ENCODE measurements around the gene CYREN. TPM values are rescaled to one million over a fixed set of nuclear protein-coding genes. Genes with fewer than 3 reads are reported as not detected.

CYREN gene
- total and polyA plus RNA-seq, 9 of the 15 experiments (the other 6 are each of a cell fraction or from before 2014, with no cell fraction given): 13.9 to 108 (median 88.8) TPM

GRCh38 chr7:135186261-135186540, 15.7 kb upstream of the CYREN start:
- Histone ChIP-seq H3K4me3 (no peak overlapping the region), H3K9me3 (replicated peaks; ENCODE audit: control insufficient read depth, insufficient read depth, low read depth, low read length) (peaks cover 11% of the 10 kb centered on the region), H3K79me2 (ENCODE audit: control insufficient read depth, insufficient read depth, low read length) (no peaks in the 10 kb centered on the region), H3K27me3 (ENCODE audit: control insufficient read depth in 2 of 2, insufficient read depth in 2 of 2, low read length in 2 of 2) (no peaks in the 10 kb centered on the region), H3K4me1 (replicated peaks in 1 of 2; ENCODE audit: control insufficient read depth in 2 of 2, insufficient read depth in 2 of 2, low read length in 2 of 2) (peaks cover 6 to 10% of the 10 kb centered on the region in 2 experiments; a peak in 4 of 5 replicates), H4K20me1 (replicated peaks; ENCODE audit: control insufficient read depth, insufficient read depth, low read length) (no peaks in the 10 kb centered on the region), H3K9ac (ENCODE audit: insufficient read depth in 1 of 2, low read depth in 2 of 2, low read length in 2 of 2) (peak overlapping the region in 1 of 2 experiments; percentile 73; a peak in 2 of 4 replicates), H2AFZ (ENCODE audit: low read depth, low read length) (no peak overlapping the region), H3K9me1 (ENCODE audit: control insufficient read depth, insufficient read depth, low read length) (no peaks in the 10 kb centered on the region), H3K4me2 (ENCODE audit: insufficient read depth, low read length) (no peak overlapping the region), H3K36me3 (ENCODE audit: control insufficient read depth, insufficient read depth, low read length) (peaks cover 19% of the 10 kb centered on the region; the same call in 2 of the 3 replicates), H3K27ac (ENCODE audit: extremely low read depth, low read depth, low read length) (no peak overlapping the region)
- no peak for TF ChIP-seq ZMIZ1 (IDR thresholded peaks at IDR 0.05; ENCODE audit: low read depth in 2 of 2, low read length in 2 of 2)
- intact Hi-C loops (cut with micrococcal nuclease): no loop called here
- no peak for ATAC-seq
- no TSS peak for BruUV-seq (replicated peaks)
- 89% methylated on average over 3 of the region's 3 CpGs for WGBS (ENCODE audit: insufficient coverage, low coverage, missing lambda C conversion rate)
- in situ Hi-C loops (cut with MboI): no loop called here
- ChIA-PET POLR2A (interaction anchor here (0.8 to 2.4 kb wide), 2 partner anchors 12 to 22 kb away, joined by 4 to 9 read pairs; no protein-coding TSS in a partner anchor), CTCF (ENCODE audit: low intra/inter-chr PET ratio) (no interaction called here)
- DNase-seq (ENCODE audit: extremely low read depth in 1 of 4, low spot score in 3 of 4): no peak
- FAIRE-seq: no peak
